C4-2B (cell line): Measurements from ENCODE around the gene PSMD8.

Experiments used
- ZFX ChIP-seq: fragments of 450-650 bp; IDR thresholded peaks from 2 replicates; pipeline ENCODE4 v1.6.1; 2017
- TF ChIP-seq, protein P1 (sequence below): fragments of 450-650 bp; conservative IDR thresholded peaks from 2 replicates; pipeline ENCODE4 v1.5.1; 2017; ENCODE audit warnings: mild to moderate bottlenecking

DNA sequence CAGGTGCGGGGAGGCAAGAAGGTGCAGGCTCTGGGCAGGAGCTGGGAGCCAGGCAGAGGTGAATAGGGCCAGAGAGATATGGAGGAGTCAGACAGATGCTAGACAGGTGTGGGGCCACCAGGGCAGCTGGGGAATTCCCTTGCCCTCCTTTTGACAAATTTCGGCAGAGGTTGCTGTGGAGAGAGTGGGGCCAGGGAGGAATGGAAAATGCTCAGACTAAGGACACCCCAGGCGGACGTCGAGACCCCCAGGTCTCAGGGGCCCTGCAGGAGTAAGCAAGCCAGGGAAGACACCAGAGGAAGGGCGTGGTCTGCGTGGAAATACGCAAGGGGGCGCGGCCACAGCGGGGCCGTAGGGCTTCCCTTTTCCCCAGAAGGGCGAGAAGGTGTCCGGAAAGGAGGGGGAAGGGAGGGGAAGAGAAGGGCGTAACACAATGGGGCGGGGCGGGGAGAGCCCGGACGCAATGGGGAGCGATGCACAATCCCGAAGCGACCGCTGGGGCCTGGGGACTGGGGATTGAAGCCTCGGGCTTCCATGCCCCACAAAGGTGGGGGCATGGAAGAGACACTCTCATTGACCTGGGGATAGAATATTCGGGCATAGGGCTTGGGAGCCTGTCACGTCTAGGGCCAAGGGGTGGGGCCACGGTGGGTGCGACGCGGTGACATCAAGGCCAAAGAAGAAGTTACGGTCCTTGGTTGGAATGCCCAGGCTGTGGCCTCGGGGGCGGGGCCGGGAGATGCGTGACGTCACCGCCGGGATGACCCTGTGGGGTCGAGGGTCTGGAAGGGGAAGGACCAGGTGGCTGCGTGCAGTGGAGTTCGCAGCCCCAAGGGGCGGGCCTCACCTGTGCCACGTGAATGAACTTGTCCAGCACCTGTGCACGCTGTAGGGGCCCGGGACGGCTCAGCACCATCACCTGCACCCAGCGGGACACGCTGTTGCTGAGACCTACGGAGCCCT lies 43.5 kb downstream of the PSMD8 start:
- TF ChIP-seq, protein P1, sequence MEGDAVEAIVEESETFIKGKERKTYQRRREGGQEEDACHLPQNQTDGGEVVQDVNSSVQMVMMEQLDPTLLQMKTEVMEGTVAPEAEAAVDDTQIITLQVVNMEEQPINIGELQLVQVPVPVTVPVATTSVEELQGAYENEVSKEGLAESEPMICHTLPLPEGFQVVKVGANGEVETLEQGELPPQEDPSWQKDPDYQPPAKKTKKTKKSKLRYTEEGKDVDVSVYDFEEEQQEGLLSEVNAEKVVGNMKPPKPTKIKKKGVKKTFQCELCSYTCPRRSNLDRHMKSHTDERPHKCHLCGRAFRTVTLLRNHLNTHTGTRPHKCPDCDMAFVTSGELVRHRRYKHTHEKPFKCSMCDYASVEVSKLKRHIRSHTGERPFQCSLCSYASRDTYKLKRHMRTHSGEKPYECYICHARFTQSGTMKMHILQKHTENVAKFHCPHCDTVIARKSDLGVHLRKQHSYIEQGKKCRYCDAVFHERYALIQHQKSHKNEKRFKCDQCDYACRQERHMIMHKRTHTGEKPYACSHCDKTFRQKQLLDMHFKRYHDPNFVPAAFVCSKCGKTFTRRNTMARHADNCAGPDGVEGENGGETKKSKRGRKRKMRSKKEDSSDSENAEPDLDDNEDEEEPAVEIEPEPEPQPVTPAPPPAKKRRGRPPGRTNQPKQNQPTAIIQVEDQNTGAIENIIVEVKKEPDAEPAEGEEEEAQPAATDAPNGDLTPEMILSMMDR, result no peak
- TF ChIP-seq ZFX, result no peak
